ENCODE measurements around the gene WASHC1.
"Not testable (repeated sequence)": the region's sequence is repeated elsewhere in the genome, so short reads cannot be mapped to it uniquely, and the experiment has no call there.

Gene WASHC1

DNA sequence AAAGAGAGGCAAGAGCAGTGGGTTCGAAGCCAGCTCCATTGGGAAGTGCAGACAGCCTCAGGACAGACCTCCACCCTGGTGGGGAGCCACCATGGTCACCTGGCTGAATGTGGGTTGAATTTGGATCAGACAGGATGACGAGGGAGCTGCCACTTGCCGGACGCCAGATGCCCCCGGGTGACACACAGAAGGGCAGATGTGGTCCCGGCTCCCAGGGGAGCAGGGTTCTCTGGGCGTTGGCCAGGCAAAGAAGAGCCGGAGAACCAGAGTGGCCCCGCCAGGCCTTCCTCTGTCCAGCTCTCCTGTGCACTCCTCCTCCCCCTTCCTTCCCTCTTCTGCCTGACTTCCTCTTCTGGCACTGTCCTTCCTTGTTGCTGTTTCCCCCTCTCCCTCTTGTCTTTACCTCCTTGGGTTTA, 12.0 kb upstream of the WASHC1 start:
- not testable (repeated sequence) for H3K9me3 Mint-ChIP-seq, H3K4me1 Mint-ChIP-seq, H3K27me3 Mint-ChIP-seq, H3K27ac Mint-ChIP-seq, H3K4me3 Mint-ChIP-seq, H3K36me3 Mint-ChIP-seq

DNA sequence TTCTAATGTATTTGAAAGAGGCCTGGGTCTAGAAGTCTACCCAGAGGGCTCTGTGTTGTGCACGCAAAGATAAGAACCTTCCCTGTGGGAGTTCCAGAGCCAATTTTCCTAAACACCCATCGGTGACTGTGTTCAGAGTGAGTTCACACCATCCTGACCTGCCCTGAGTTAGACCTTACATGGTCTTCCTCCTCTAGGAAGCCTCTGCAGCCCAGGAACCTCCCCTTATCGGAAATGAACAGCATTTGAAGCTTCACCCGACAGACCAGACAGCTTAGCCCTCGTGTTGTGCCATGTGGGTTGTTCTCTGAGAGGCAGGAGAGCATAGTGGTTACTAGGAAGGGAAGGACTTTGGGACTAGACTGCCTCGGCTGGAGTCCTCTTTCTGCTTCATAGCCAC, 3.1 kb upstream of the WASHC1 start:
- not testable (repeated sequence) for H3K4me3 Mint-ChIP-seq, H3K27me3 Mint-ChIP-seq, H3K9me3 Mint-ChIP-seq, H3K27ac Mint-ChIP-seq, H3K36me3 Mint-ChIP-seq, H3K4me1 Mint-ChIP-seq

DNA sequence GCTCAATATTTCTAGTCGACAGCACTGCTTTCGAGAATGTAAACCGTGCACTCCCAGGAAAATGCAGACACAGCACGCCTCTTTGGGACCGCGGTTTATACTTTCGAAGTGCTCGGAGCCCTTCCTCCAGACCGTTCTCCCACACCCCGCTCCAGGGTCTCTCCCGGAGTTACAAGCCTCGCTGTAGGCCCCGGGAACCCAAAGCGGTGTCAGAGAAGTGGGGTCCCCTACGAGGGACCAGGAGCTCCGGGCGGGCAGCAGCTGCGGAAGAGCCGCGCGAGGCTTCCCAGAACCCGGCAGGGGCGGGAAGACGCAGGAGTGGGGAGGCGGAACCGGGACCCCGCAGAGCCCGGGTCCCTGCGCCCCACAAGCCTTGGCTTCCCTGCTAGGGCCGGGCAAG, 481 bp downstream of the WASHC1 start:
- H3K4me3 Mint-ChIP-seq, H3K27me3 Mint-ChIP-seq, H3K27ac Mint-ChIP-seq, H3K36me3 Mint-ChIP-seq, H3K9me3 Mint-ChIP-seq, H3K4me1 Mint-ChIP-seq: not testable (repeated sequence)

DNA sequence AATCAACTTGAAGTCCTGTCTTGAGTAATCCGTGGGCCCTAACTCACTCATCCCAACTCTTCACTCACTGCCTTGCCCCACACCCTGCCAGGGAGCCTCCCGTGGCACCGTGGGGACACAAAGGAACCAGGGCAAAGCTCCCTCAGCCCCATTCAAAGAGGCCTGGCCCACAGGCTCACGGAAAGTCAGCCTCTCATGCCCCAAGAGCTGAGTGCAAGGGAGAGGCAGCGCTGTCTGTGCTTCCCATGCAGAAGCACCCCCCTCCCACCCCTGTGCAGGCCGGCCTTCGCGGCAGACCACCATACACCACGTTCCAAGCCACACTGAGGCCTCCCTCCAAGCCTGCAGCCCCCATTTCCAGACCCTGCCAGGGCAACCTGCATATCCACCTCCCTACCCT, 7.6 kb downstream of the WASHC1 start:
- H3K36me3 Mint-ChIP-seq, H3K9me3 Mint-ChIP-seq, H3K27ac Mint-ChIP-seq, H3K4me1 Mint-ChIP-seq, H3K4me3 Mint-ChIP-seq, H3K27me3 Mint-ChIP-seq: not testable (repeated sequence)

DNA sequence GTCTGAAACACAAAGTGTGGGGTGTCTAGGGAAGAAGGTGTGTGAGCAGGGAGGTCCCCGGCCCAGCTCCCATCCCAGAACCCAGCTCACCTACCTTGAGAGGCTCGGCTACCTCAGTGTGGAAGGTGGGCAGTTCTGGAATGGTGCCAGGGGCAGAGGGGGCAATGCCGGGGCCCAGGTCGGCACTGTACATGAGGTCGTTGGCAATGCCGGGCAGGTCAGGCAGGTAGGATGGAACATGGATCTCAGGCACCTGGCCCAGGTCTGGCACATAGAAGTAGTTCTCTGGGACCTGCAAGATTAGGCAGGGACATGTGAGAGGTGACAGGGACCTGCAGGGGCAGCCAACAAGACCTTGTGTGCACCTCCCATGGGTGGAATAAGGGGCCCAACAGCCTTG, 12.4 kb downstream of the WASHC1 start:
- not testable (repeated sequence) for H3K9me3 Mint-ChIP-seq, H3K4me1 Mint-ChIP-seq, H3K27me3 Mint-ChIP-seq, H3K4me3 Mint-ChIP-seq, H3K27ac Mint-ChIP-seq, H3K36me3 Mint-ChIP-seq

GRCh38 chr9:14129-14809, 15.0 kb downstream of the WASHC1 start:
- H3K4me3 Mint-ChIP-seq, H3K27me3 Mint-ChIP-seq, H3K4me1 Mint-ChIP-seq, H3K36me3 Mint-ChIP-seq, H3K9me3 Mint-ChIP-seq, H3K27ac Mint-ChIP-seq: not testable (repeated sequence)

GRCh38 chr9:11206-11605, 18.1 kb downstream of the WASHC1 start:
- not testable (repeated sequence) for H3K4me3 Mint-ChIP-seq, H3K27ac Mint-ChIP-seq, H3K27me3 Mint-ChIP-seq, H3K36me3 Mint-ChIP-seq, H3K4me1 Mint-ChIP-seq, H3K9me3 Mint-ChIP-seq

DNA sequence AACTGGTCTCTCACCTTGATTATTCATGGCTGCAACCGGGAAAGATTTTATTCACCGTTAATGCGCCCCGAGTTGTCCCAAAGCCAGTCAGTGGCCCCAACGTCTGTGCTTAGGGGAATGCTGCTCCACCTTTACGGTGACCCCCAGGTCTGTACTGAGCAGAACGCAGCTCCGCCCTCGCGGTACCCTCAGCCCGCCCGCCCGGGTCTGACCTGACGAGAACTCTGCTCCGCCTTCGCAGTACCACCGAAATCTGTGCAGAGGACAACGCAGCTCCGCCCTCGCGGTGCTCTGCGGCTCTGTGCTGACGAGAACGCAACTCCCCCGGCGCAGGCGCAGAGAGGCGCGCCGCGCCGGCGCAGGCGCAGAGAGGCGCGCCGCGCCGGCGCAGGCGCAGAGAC, 18.6 kb downstream of the WASHC1 start:
- not testable (repeated sequence) for H3K9me3 Mint-ChIP-seq, H3K27me3 Mint-ChIP-seq, H3K4me1 Mint-ChIP-seq, H3K36me3 Mint-ChIP-seq, H3K4me3 Mint-ChIP-seq
- peak overlapping the region; percentile 71 for H3K27ac Mint-ChIP-seq

- H3K27me3 Mint-ChIP-seq, result not testable (repeated sequence)
These were observed 19.0 kb downstream of the WASHC1 start for GRCh38 chr9:10207-10606.

More at GRCh38 chr9:10207-10606, 19.0 kb downstream of the WASHC1 start:
- not testable (repeated sequence) for H3K36me3 Mint-ChIP-seq, H3K9me3 Mint-ChIP-seq, H3K27ac Mint-ChIP-seq, H3K4me1 Mint-ChIP-seq, H3K4me3 Mint-ChIP-seq

All from activated naive CD4-positive, alpha-beta T cell treated with anti-CD3 and anti-CD28 coated beads, Interleukin-2, amount 50 U/mL, for 24 hours (primary cell).